GM23338 (cell line): Measurements from ENCODE around the gene JMJD7. TPM values are rescaled to one million over a fixed set of nuclear protein-coding genes. Genes with fewer than 3 reads are reported as not detected.

Experiments
- ATAC-seq: fragments of 200-7000 bp; cut with Tn5 transposase; 3 replicates; pipeline ENCODE4 v1.9.1; 2020
- DNase-seq: peaks from one replicate; pipeline ENCODE4 v3.0.0-alpha.2; 2015; ENCODE audit warnings: low spot score
- H2AFZ ChIP-seq: fragments of 200-600 bp; sonication (generic); 2 replicates; pipeline ENCODE4 v1.8.0; 2016; ENCODE audit warnings: antibody characterized with exemption, mild to moderate bottlenecking, moderate library complexity
- H3F3A ChIP-seq: fragments of 200-600 bp; sonication (generic); replicated peaks from 2 replicates; pipeline ENCODE4 v1.8.0; 2017; ENCODE audit warnings: antibody characterized with exemption, mixed run types, low read depth
- H3K27ac ChIP-seq: fragments of 200-600 bp; sonication (generic); 2 replicates; pipeline ENCODE4 v1.6.1; 2016; ENCODE audit warnings: low read depth
- H3K27me3 ChIP-seq: fragments of 200-600 bp; sonication (generic); 2 replicates; pipeline ENCODE4 v1.8.0; 2016; ENCODE audit warnings: mild to moderate bottlenecking, mixed run types, moderate library complexity; ENCODE audit not compliant: insufficient read depth
- H3K36me3 ChIP-seq: fragments of 200-600 bp; sonication (generic); 2 replicates; pipeline ENCODE4 v1.8.0; 2016; ENCODE audit warnings: mild to moderate bottlenecking; ENCODE audit not compliant: insufficient read depth
- H3K4me1 ChIP-seq: fragments of 200-600 bp; sonication (generic); 2 replicates; pipeline ENCODE4 v1.8.0; 2016; ENCODE audit warnings: mild to moderate bottlenecking, moderate library complexity; ENCODE audit not compliant: insufficient read depth
- H3K4me2 ChIP-seq: fragments of 200-600 bp; sonication (generic); 2 replicates; pipeline ENCODE4 v1.7.1; 2017; ENCODE audit warnings: mixed run types
- H3K4me3 ChIP-seq: fragments of 200-600 bp; sonication (generic); 2 replicates; pipeline ENCODE4 v1.6.1; 2016; ENCODE audit warnings: mixed run types
- H3K79me2 ChIP-seq: fragments of 200-600 bp; sonication (generic); replicated peaks from 2 replicates; pipeline ENCODE4 v1.8.0; 2017; ENCODE audit warnings: mild to moderate bottlenecking; ENCODE audit not compliant: insufficient read depth
- H3K9me2 ChIP-seq: fragments of 200-600 bp; sonication (generic); 2 replicates; pipeline ENCODE4 v1.8.0; 2017; ENCODE audit not compliant: insufficient read depth
- H4K20me1 ChIP-seq: fragments of 200-600 bp; sonication (generic); replicated peaks from 2 replicates; pipeline ENCODE4 v1.8.0; 2017; ENCODE audit warnings: mild to moderate bottlenecking; ENCODE audit not compliant: insufficient read depth
- H3K27ac Mint-ChIP-seq: 2 replicates; pipeline ENCODE4 v1.8.0; 2020; ENCODE audit warnings: inconsistent platforms, mild to moderate bottlenecking, moderate library complexity, mixed read lengths
- H3K27me3 Mint-ChIP-seq: 3 replicates; pipeline ENCODE4 v1.8.0; 2022; ENCODE audit warnings: low read depth, mild to moderate bottlenecking, moderate library complexity, mixed read lengths, inconsistent platforms; ENCODE audit not compliant: insufficient read depth, poor library complexity
- H3K36me3 Mint-ChIP-seq: 3 replicates; pipeline ENCODE4 v1.8.0; 2021; ENCODE audit warnings: low read depth, mild to moderate bottlenecking, inconsistent platforms, moderate library complexity, mixed read lengths
- H3K4me1 Mint-ChIP-seq: 3 replicates; pipeline ENCODE4 v1.8.0; 2020; ENCODE audit warnings: mild to moderate bottlenecking, inconsistent platforms, mixed read lengths
- H3K4me3 Mint-ChIP-seq: 3 replicates; pipeline ENCODE4 v1.8.0; 2021; ENCODE audit warnings: moderate library complexity, mild to moderate bottlenecking, inconsistent platforms, mixed read lengths
- H3K9me3 Mint-ChIP-seq: 3 replicates; pipeline ENCODE4 v1.8.0; 2020; ENCODE audit warnings: moderate library complexity, mild to moderate bottlenecking, inconsistent platforms, mixed read lengths
- CREB1 ChIP-seq: fragments of 250-450 bp; sonication (Bioruptor Pico); IDR thresholded peaks from 2 replicates; pipeline ENCODE4 v1.5.0; 2020; ENCODE audit warnings: low read depth, mild to moderate bottlenecking, moderate library complexity
- CTCF ChIP-seq, 2 experiments: fragments of 200-600 bp in 1 of 2; sonication (generic) in 1 of 2; conservative IDR thresholded peaks; 2 replicates each; pipeline versions ENCODE4 v1.5.1 to v1.6.1; 2016 to 2017; ENCODE audit warnings: antibody characterized with exemption in 2 of 2, low read depth in 2 of 2, mild to moderate bottlenecking in 2 of 2, moderate library complexity in 1 of 2
- EZH2 ChIP-seq: fragments of 200-600 bp; sonication (generic); IDR thresholded peaks from one replicate; pipeline ENCODE4 v1.8.0; 2017; ENCODE audit warnings: antibody characterized with exemption, mild to moderate bottlenecking, low read depth; ENCODE audit not compliant: unreplicated experiment
- JUNB ChIP-seq: IDR thresholded peaks from one replicate; pipeline ENCODE4 v1.6.1; 2016; ENCODE audit warnings: antibody characterized with exemption; ENCODE audit not compliant: unreplicated experiment
- NANOG ChIP-seq: IDR thresholded peaks from 2 replicates; pipeline ENCODE4 v1.6.1; 2016; ENCODE audit warnings: antibody characterized with exemption, borderline replicate concordance
- POLR2AphosphoS5 ChIP-seq: IDR thresholded peaks from 2 replicates; pipeline ENCODE4 v1.6.1; 2016; ENCODE audit warnings: antibody characterized with exemption, low read depth
- ZNF114 ChIP-seq: fragments of 250-450 bp; sonication (Bioruptor Pico); IDR thresholded peaks from 2 replicates; pipeline ENCODE4 v1.5.0; 2020; ENCODE audit warnings: mild to moderate bottlenecking, moderate library complexity
- ZNF462 ChIP-seq: fragments of 250-450 bp; sonication (Bioruptor Pico); IDR thresholded peaks from 2 replicates; pipeline ENCODE4 v1.5.0; 2020; ENCODE audit warnings: mild to moderate bottlenecking, moderate library complexity
- polyA plus RNA-seq: library from polyadenylated mRNA; unstranded; fragments of >200 nt; fragmentation: Nextera tagmentation; extraction: Ambion mirVana; gene quantifications from 2 replicates; pipeline ENCODE4 v1.2.1, GENCODE V29; 2016
- total RNA-seq: library from RNA; depleted of rRNA; stranded (reverse); fragments of >200 nt; shearing (Covaris generic); gene quantifications from 2 replicates; pipeline ENCODE4 v1.2.3, GENCODE V29; 2014

JMJD7 gene
- total and polyA plus RNA-seq, 2 experiments from 2014 or later = 8.5 to 9.2 TPM

GRCh38 chr15:41839781-41840491 is 12.0 kb downstream of the JMJD7 start:
- H3K79me2 ChIP-seq = no peaks in the 10 kb centered on the region
- no peaks in the 10 kb centered on the region for H3K36me3 ChIP-seq
- H3F3A ChIP-seq = no peaks in the 10 kb centered on the region
- Mint-ChIP-seq H3K36me3 (peaks cover 8% of the 10 kb centered on the region; the same call in 1 of the 3 replicates), H3K9me3 (no peaks in the 10 kb centered on the region), H3K4me1 (no peaks in the 10 kb centered on the region), H3K4me3 (no peak overlapping the region), H3K27ac (no peak overlapping the region), H3K27me3 (peaks cover 3% of the 10 kb centered on the region)
- TF ChIP-seq NANOG (no peak), JUNB (no peak), EZH2 (no peak), ZNF114 (CRISPR knock-in tag) (no peak), CTCF (conservative IDR thresholded peaks at IDR 0.05; ENCODE audit: low read depth in 2 of 2) (no peak), ZNF462 (CRISPR knock-in tag) (no peak), POLR2AphosphoS5 (no peak), CREB1 (no peak)
- H4K20me1 ChIP-seq = no peaks in the 10 kb centered on the region
- H3K4me2 ChIP-seq = no peak overlapping the region
- H3K4me3 ChIP-seq = no peak overlapping the region
- no peak overlapping the region for H3K27ac ChIP-seq
- no peaks in the 10 kb centered on the region for H3K9me2 ChIP-seq
- H3K27me3 ChIP-seq = no peaks in the 10 kb centered on the region
- H3K4me1 ChIP-seq = no peaks in the 10 kb centered on the region
- H2AFZ ChIP-seq = no peak overlapping the region
- ATAC-seq (no peak), DNase-seq (no peak)
